Measurements from ENCODE around the gene SH3BP2. TPM values are rescaled to one million over a fixed set of nuclear protein-coding genes. Genes with fewer than 3 reads are reported as not detected.

SH3BP2 gene
- total and polyA plus RNA-seq, 10 of the 15 experiments (the other 5 are each of a cell fraction or from before 2014, with no cell fraction given): 1.1 to 61.8 (median 23.9) TPM

- CTCF ChIA-PET: interaction anchor here (0.7 to 1.6 kb wide), 14 partner anchors 11 to 548 kb away, joined by 3 to 8 read pairs (median 3); no protein-coding TSS in a partner anchor
- intact Hi-C loops (cut with micrococcal nuclease; ENCODE audit: unreplicated experiment): loop anchor here (1.0 to 2.0 kb wide), 2 partner anchors 17 to 41 kb away; no protein-coding TSS in a partner anchor
- H3K27me3 ChIP-seq (replicated peaks in 1 of 2; ENCODE audit: control insufficient read depth in 2 of 2, insufficient read depth in 2 of 2, low read length in 1 of 2): no peaks in the 10 kb centered on the region
- peak; percentile 96 for FAIRE-seq
- WGBS (ENCODE audit: insufficient coverage, insufficient replicate concordance, low lambda C conversion rate, missing lambda C conversion rate): 23% methylated on average over 15 of the region's 18 CpGs
- SMC1A ChIA-PET (ENCODE audit: uncharacterized antibody, unreplicated experiment): interaction anchor here (0.8 to 4.3 kb wide), 10 partner anchors 12 to 167 kb away, joined by 3 to 49 read pairs (median 5); no protein-coding TSS in a partner anchor
- H3K4me1 ChIP-seq (ENCODE audit: control insufficient read depth, insufficient read depth, low read length): peaks cover 43% of the 10 kb centered on the region
- no peak overlapping the region for H3K4me3 ChIP-seq
- no TSS peak for BruUV-seq (replicated peaks)
- peaks cover 6% of the 10 kb centered on the region; the same call in 2 of the 3 replicates for H3K9me3 ChIP-seq (replicated peaks; ENCODE audit: control insufficient read depth, insufficient read depth, low read length)
- no peaks in the 10 kb centered on the region for H3K36me3 ChIP-seq (ENCODE audit: control insufficient read depth in 2 of 2, insufficient read depth in 2 of 2, low read length in 1 of 2)
- peak; percentile 88 for DNase-seq (ENCODE audit: low read depth, low spot score)
- H3K9ac ChIP-seq (ENCODE audit: control insufficient read depth, insufficient read depth, low read length): peak overlapping the region; percentile 51
- in situ Hi-C loops (cut with MboI): no loop called here
- peak overlapping the region; percentile 46; the same call in 1 of the 2 replicates for H2AFZ ChIP-seq (ENCODE audit: control insufficient read depth, low read depth, low read length)
- POLR2A ChIA-PET: interaction anchor here (0.8 to 4.4 kb wide), 7 partner anchors 12 to 149 kb away, joined by 3 to 57 read pairs (median 3); no protein-coding TSS in a partner anchor
- peak overlapping the region; percentile 88 for H3K4me2 ChIP-seq (ENCODE audit: control insufficient read depth, insufficient read depth)
- H4K20me1 ChIP-seq (ENCODE audit: control insufficient read depth, insufficient read depth): no peaks in the 10 kb centered on the region
- RAD21 ChIA-PET (ENCODE audit: unreplicated experiment): interaction anchor here (0.6 to 3.4 kb wide), 19 partner anchors 12 to 189 kb away, joined by 3 to 43 read pairs (median 4); partner anchors contain the start of gene GRK4
- no peaks in the 10 kb centered on the region for H3K79me2 ChIP-seq (ENCODE audit: control insufficient read depth, insufficient read depth, low read length)
- peak overlapping the region; percentile 79 for H3K27ac ChIP-seq (ENCODE audit: control insufficient read depth, insufficient read depth)
- ATAC-seq: peak; percentile 79
- no peak for TF ChIP-seq RFX5 (IDR thresholded peaks at IDR 0.05; ENCODE audit: low read depth, low read length)
- TF ChIP-seq TCF12 (IDR thresholded peaks at IDR 0.05; ENCODE audit: low read depth, low read length): peak; percentile 69; the same call in 1 of the 2 replicates
- TF ChIP-seq SMC3 (IDR thresholded peaks at IDR 0.05; ENCODE audit: borderline replicate concordance, low read length): no peak; the same call in 1 of the 2 replicates
- TF ChIP-seq ZNF207 (IDR thresholded peaks at IDR 0.05; ENCODE audit: borderline replicate concordance): no peak
- TF ChIP-seq ZNF384 (IDR thresholded peaks at IDR 0.05; ENCODE audit: borderline replicate concordance, low read depth, low read length): no peak
- TF ChIP-seq MYC (IDR thresholded peaks at IDR 0.05; ENCODE audit: insufficient read depth, insufficient read length, insufficient replicate concordance, low read length, severe bottlenecking): peak; percentile 38
- TF ChIP-seq NR2F1 (conservative IDR thresholded peaks at IDR 0.05): peak; percentile 94
- peak; percentile 87; the same call in 1 of the 2 replicates for TF ChIP-seq ZNF687 (IDR thresholded peaks at IDR 0.05)
- TF ChIP-seq SUZ12 (IDR thresholded peaks at IDR 0.05; ENCODE audit: unreplicated experiment): no peak
- TF ChIP-seq KDM1A (IDR thresholded peaks at IDR 0.05; ENCODE audit: borderline replicate concordance): no peak
- TF ChIP-seq BCL3 (IDR thresholded peaks at IDR 0.05; ENCODE audit: borderline replicate concordance, insufficient read depth, low read depth, low read length, poor library complexity, severe bottlenecking): peak; percentile 78
- TF ChIP-seq PAX8 (IDR thresholded peaks at IDR 0.05): no peak
- TF ChIP-seq CTCF (IDR thresholded peaks at IDR 0.05 in 2 of 3, conservative IDR thresholded peaks at IDR 0.05 in 1 of 3; ENCODE audit: control insufficient read depth in 2 of 3, extremely low read depth in 1 of 3, insufficient read depth in 1 of 3, low read depth in 3 of 3, low read length in 3 of 3): peak in 2 of 3 experiments; percentile 16 to 26; a peak in 2 of 6 replicates
Observed at GRCh38 chr4:2787230-2788100, 5.4 kb upstream of the SH3BP2 start.
